ENCODE measurements around the gene CRISP1. TPM values are rescaled to one million over a fixed set of nuclear protein-coding genes. Genes with fewer than 3 reads are reported as not detected.

The CRISP1 gene
- total and polyA plus RNA-seq, 9 of the 15 experiments (the other 6 are each of a cell fraction or from before 2014, with no cell fraction given) = not detected

DNA sequence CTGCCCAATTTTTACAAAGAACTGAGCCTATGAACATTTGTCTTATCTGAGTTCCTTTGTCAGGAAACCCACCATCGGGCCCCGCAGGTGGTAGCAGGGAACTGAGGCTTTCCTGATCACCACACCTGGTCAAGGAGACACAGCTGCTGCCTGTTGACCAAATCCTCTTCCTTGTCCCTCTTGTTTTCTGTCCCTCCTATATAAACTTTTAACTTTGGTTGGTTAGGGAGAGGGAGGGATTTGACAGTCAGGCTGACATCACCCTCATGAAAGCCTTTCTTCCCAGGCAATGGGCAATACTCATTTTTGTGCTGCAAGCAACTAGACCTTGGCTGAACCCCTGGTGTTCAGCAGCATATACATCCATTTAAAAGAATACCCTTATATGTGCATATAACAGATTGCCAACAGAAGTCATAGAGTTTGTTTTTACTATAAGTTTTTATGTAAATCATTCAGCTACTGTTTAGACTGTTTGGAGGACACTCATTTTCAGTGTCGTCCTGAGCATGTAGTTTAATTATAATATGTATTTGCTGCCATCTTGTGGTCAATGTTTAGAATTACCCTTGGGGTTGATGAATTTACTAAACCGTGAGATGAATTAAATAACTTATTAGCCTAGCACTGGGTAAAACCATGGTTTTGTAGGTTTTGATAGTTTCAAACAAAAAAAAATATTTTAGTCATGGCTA lies 17.0 kb downstream of the CRISP1 start (continued):
- no peak for TF ChIP-seq SNIP1 (IDR thresholded peaks at IDR 0.05; ENCODE audit: low read depth)
- no peak for TF ChIP-seq EZH2 (IDR thresholded peaks at IDR 0.05; ENCODE audit: borderline replicate concordance, low read depth, low read length)
- TF ChIP-seq PREB (CRISPR knock-in tag; IDR thresholded peaks at IDR 0.05) = no peak
- no peak for TF ChIP-seq ZEB2 (IDR thresholded peaks at IDR 0.05)
- TF ChIP-seq ZNF408 (CRISPR knock-in tag; IDR thresholded peaks at IDR 0.05; ENCODE audit: low read depth) = no peak
- no peak for TF ChIP-seq ZC3H4 (CRISPR knock-in tag; IDR thresholded peaks at IDR 0.05; ENCODE audit: borderline replicate concordance)
- TF ChIP-seq, protein P1, sequence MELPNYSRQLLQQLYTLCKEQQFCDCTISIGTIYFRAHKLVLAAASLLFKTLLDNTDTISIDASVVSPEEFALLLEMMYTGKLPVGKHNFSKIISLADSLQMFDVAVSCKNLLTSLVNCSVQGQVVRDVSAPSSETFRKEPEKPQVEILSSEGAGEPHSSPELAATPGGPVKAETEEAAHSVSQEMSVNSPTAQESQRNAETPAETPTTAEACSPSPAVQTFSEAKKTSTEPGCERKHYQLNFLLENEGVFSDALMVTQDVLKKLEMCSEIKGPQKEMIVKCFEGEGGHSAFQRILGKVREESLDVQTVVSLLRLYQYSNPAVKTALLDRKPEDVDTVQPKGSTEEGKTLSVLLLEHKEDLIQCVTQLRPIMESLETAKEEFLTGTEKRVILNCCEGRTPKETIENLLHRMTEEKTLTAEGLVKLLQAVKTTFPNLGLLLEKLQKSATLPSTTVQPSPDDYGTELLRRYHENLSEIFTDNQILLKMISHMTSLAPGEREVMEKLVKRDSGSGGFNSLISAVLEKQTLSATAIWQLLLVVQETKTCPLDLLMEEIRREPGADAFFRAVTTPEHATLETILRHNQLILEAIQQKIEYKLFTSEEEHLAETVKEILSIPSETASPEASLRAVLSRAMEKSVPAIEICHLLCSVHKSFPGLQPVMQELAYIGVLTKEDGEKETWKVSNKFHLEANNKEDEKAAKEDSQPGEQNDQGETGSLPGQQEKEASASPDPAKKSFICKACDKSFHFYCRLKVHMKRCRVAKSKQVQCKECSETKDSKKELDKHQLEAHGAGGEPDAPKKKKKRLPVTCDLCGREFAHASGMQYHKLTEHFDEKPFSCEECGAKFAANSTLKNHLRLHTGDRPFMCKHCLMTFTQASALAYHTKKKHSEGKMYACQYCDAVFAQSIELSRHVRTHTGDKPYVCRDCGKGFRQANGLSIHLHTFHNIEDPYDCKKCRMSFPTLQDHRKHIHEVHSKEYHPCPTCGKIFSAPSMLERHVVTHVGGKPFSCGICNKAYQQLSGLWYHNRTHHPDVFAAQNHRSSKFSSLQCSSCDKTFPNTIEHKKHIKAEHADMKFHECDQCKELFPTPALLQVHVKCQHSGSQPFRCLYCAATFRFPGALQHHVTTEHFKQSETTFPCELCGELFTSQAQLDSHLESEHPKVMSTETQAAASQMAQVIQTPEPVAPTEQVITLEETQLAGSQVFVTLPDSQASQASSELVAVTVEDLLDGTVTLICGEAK (IDR thresholded peaks at IDR 0.05) = no peak
- TF ChIP-seq, protein P1 (CRISPR knock-in tag; IDR thresholded peaks at IDR 0.05) = no peak
- TF ChIP-seq ARID1B (IDR thresholded peaks at IDR 0.05) = no peak
- TF ChIP-seq ZNF764 (CRISPR knock-in tag; IDR thresholded peaks at IDR 0.05; ENCODE audit: low read depth) = no peak
- TF ChIP-seq MTA1 (IDR thresholded peaks at IDR 0.05; ENCODE audit: borderline replicate concordance) = no peak
- TF ChIP-seq ELK3 (CRISPR knock-in tag; IDR thresholded peaks at IDR 0.05) = no peak

All from K562 (cell line).